Measurements from ENCODE around the gene FBN1.

FBN1 gene

DNA sequence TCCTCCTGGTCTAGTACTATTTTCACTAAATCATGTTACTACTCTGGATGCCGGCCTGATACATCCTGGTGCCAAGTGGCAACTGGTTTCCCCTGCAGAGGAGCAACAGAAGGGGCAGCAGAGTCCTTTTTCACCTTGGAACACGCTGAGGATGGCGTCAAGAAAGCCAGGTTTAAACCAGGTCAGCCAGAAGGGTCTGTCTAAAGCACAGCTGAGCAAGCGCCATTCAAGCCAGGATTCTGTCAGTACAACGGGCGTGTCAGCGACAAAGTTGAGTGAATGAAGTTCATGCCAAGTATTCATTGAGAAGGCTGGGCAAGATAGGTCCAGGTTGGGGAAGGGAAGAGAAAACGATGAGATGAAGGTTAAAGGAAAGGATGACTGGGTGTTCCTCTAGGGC lies 88.2 kb downstream of the FBN1 start:
- Histone ChIP-seq H2AFZ (ENCODE audit: low read depth, low read length) (no peak overlapping the region), H3K79me2 (ENCODE audit: low read length) (no peaks in the 10 kb centered on the region), H4K20me1 (ENCODE audit: insufficient read depth, low read length) (no peaks in the 10 kb centered on the region), H3K9ac (ENCODE audit: low read length) (no peak overlapping the region), H3K4me3 (ENCODE audit: low read length) (no peak overlapping the region), H3K4me1 (ENCODE audit: low read length) (no peaks in the 10 kb centered on the region), H3K27me3 (ENCODE audit: low read depth, low read length) (no peaks in the 10 kb centered on the region), H3K36me3 (replicated peaks; ENCODE audit: low read depth, low read length) (no peaks in the 10 kb centered on the region), H3K27ac (ENCODE audit: low read length) (no peak overlapping the region), H3K4me2 (ENCODE audit: low read length) (no peak overlapping the region), H3K9me3 (ENCODE audit: insufficient read depth, low read length) (no peaks in the 10 kb centered on the region)
- no peak for TF ChIP-seq EZH2phosphoT487 (IDR thresholded peaks at IDR 0.05; ENCODE audit: low read depth)
- TF ChIP-seq, protein P1, sequence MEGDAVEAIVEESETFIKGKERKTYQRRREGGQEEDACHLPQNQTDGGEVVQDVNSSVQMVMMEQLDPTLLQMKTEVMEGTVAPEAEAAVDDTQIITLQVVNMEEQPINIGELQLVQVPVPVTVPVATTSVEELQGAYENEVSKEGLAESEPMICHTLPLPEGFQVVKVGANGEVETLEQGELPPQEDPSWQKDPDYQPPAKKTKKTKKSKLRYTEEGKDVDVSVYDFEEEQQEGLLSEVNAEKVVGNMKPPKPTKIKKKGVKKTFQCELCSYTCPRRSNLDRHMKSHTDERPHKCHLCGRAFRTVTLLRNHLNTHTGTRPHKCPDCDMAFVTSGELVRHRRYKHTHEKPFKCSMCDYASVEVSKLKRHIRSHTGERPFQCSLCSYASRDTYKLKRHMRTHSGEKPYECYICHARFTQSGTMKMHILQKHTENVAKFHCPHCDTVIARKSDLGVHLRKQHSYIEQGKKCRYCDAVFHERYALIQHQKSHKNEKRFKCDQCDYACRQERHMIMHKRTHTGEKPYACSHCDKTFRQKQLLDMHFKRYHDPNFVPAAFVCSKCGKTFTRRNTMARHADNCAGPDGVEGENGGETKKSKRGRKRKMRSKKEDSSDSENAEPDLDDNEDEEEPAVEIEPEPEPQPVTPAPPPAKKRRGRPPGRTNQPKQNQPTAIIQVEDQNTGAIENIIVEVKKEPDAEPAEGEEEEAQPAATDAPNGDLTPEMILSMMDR (IDR thresholded peaks at IDR 0.05; ENCODE audit: low read depth, low read length), result no peak

DNA sequence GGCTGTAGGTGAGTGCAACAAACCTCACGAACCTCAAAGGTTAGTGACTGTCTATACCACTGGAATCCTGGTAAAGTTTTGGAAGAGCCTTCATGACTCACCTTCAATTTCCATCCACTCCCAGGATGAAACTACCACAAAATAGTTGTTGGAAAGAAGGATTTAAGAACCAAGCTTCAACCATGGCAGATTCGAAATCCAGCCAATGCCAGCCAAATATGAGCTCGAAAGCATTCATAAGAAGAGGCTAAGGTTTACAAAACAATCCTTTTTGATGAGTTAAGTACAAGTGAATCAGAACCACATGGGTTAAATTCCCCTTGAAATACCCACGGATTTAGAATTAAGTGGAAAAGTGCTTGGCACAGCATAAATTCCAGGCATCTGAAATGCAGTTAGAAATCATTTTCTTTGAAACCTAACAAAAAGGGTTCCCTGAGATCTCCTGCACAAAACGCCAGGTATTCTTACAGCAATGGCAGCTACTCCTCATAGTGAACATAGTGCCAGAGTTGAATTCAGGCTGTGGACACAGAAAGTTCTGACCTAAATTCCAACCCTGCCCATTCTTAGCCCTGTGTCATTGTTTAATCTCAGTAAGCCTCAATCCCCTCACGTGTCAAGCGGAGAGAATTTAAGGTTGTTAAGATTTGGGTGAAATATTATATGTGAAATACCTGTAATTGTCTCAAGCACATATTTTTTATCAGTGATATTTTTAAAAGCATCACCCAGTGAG lies 89.2 kb downstream of the FBN1 start:
- no peaks in the 10 kb centered on the region for H3K79me2 ChIP-seq (ENCODE audit: low read length)

DNA sequence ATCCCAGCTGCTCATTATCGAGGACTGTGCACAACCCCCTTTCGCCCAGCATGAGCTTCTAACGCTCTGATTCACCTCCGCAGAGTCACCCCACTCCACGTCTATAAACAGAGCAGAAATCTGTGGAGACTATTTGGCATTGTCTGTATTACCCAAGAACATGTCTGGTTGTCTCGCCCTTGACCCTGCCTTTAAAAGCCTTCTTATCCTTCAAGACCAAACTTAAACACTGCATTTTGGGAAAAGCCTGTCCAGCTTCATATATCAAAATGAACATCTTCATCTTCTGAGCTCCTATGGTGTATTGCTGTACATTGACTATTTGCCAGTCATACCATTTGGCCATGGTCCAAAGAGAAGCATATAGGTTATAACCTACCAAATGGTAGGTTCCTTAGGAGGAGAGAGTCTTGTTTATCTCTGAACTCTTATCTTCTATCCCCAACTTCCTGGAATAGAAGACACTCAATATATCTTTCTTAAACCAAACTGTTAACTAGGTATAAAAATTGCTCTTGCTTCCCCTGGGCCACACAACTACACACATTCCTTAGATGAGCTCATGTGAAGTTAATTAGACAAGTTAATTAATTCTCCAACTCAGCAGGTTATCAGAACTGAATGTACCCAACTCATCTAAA lies 90.1 kb downstream of the FBN1 start:
- no peaks in the 10 kb centered on the region for H3K27me3 ChIP-seq (ENCODE audit: low read depth, low read length)
- H3K79me2 ChIP-seq (ENCODE audit: low read length), result no peaks in the 10 kb centered on the region
- H3K36me3 ChIP-seq (replicated peaks; ENCODE audit: low read depth, low read length), result no peaks in the 10 kb centered on the region
- no peaks in the 10 kb centered on the region for H4K20me1 ChIP-seq (ENCODE audit: insufficient read depth, low read length)
- H3K9ac ChIP-seq (ENCODE audit: low read length), result no peak overlapping the region
- no peaks in the 10 kb centered on the region for H3K4me1 ChIP-seq (ENCODE audit: low read length)
- no peak overlapping the region for H3K27ac ChIP-seq (ENCODE audit: low read length)
- H3K4me3 ChIP-seq (ENCODE audit: low read length), result no peak overlapping the region
- no peak for TF ChIP-seq EZH2phosphoT487 (IDR thresholded peaks at IDR 0.05; ENCODE audit: low read depth)
- TF ChIP-seq, protein P1 (IDR thresholded peaks at IDR 0.05; ENCODE audit: low read depth, low read length), result no peak
- H2AFZ ChIP-seq (ENCODE audit: low read depth, low read length), result no peak overlapping the region
- H3K4me2 ChIP-seq (ENCODE audit: low read length), result no peak overlapping the region
- no peaks in the 10 kb centered on the region for H3K9me3 ChIP-seq (ENCODE audit: insufficient read depth, low read length)

More for the DNA sequence above, 89.2 kb downstream of the FBN1 start:
- no peak for TF ChIP-seq EZH2phosphoT487 (IDR thresholded peaks at IDR 0.05; ENCODE audit: low read depth)
- TF ChIP-seq, protein P1 (IDR thresholded peaks at IDR 0.05; ENCODE audit: low read depth, low read length), result no peak
- Histone ChIP-seq H3K9me3 (ENCODE audit: insufficient read depth, low read length) (no peaks in the 10 kb centered on the region), H3K4me1 (ENCODE audit: low read length) (no peaks in the 10 kb centered on the region), H3K4me2 (ENCODE audit: low read length) (no peak overlapping the region), H3K27ac (ENCODE audit: low read length) (no peak overlapping the region), H3K36me3 (replicated peaks; ENCODE audit: low read depth, low read length) (no peaks in the 10 kb centered on the region), H4K20me1 (ENCODE audit: insufficient read depth, low read length) (no peaks in the 10 kb centered on the region), H3K27me3 (ENCODE audit: low read depth, low read length) (no peaks in the 10 kb centered on the region), H3K4me3 (ENCODE audit: low read length) (no peak overlapping the region), H3K9ac (ENCODE audit: low read length) (no peak overlapping the region), H2AFZ (ENCODE audit: low read depth, low read length) (no peak overlapping the region)

DNA sequence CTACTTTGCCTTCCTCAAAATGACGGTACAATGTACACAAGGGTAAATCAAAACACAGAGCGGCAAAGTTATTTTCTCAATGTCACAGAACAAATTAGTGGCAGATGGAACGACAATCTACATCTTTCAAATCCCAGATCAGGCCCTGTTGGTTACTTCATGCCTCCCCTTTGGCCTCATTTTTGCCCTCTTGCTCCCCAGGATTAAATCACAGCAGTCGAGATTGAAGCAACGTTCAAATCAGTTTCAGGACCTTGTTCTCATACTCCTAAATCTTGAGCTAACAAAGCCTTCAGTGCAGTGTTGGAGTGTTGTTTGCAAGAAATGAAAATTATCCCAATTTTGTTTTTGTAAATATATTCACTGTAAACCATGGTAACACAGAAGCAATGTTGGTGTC lies 91.4 kb downstream of the FBN1 start:
- Histone ChIP-seq H3K9ac (ENCODE audit: low read length) (no peak overlapping the region), H3K27me3 (ENCODE audit: low read depth, low read length) (no peaks in the 10 kb centered on the region), H3K9me3 (ENCODE audit: insufficient read depth, low read length) (no peaks in the 10 kb centered on the region), H3K4me3 (ENCODE audit: low read length) (no peak overlapping the region), H3K4me1 (ENCODE audit: low read length) (no peaks in the 10 kb centered on the region), H4K20me1 (ENCODE audit: insufficient read depth, low read length) (no peaks in the 10 kb centered on the region), H2AFZ (ENCODE audit: low read depth, low read length) (no peak overlapping the region), H3K4me2 (ENCODE audit: low read length) (no peak overlapping the region), H3K36me3 (replicated peaks; ENCODE audit: low read depth, low read length) (no peaks in the 10 kb centered on the region), H3K27ac (ENCODE audit: low read length) (no peak overlapping the region), H3K79me2 (ENCODE audit: low read length) (no peaks in the 10 kb centered on the region)
- TF ChIP-seq, protein P1 (IDR thresholded peaks at IDR 0.05; ENCODE audit: low read depth, low read length), result no peak
- no peak for TF ChIP-seq EZH2phosphoT487 (IDR thresholded peaks at IDR 0.05; ENCODE audit: low read depth)
